Activated CD4-positive, alpha-beta T cell treated with anti-CD3 and anti-CD28 coated beads for 1 hour (primary cell): ENCODE results near the gene EBP.
A peak's percentile ranks its signal among the peaks of the same experiment; 100 is the strongest.
"Not testable (repeated sequence)": the region's sequence is repeated elsewhere in the genome, so short reads cannot be mapped to it uniquely, and the experiment has no call there.

Source experiments
- DNase-seq: peaks from one replicate; pipeline ENCODE4 v3.0.0-alpha.2; 2020

EBP gene

GRCh38 chrX:48496660-48497059 is 24.9 kb upstream of the EBP start:
- DNase-seq, result no peak

- DNase-seq, result no peak
Observed at GRCh38 chrX:48497871-48498270, 23.7 kb upstream of the EBP start.

DNA sequence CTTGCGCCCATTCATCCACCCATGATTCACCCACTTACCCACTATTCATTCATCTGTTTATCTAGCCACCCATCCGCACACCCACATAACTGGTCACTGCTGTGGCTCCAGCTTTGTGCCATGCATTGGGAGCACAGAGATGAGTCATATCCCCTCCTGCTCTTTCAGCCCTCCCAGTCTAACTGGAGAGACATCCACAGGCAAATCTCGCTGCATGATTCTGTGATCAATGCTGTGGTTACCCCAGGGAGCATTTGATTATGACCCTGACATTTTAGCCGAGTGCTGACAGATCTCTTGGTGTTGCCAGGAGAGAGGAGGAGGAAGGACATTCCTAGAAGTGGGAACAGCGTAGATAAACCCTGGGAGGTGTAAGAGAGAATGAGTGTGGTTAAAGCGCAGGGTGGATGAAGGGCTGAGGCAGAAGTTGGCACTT is 23.2 kb upstream of the EBP start:
- DNase-seq, result no peak

- no peak for DNase-seq
Observed at GRCh38 chrX:48504261-48504660, 17.3 kb upstream of the EBP start.

- DNase-seq, result no peak
Observed at GRCh38 chrX:48505481-48505880, 16.1 kb upstream of the EBP start.

GRCh38 chrX:48507246-48507645 is 14.4 kb upstream of the EBP start:
- DNase-seq, result no peak

DNA sequence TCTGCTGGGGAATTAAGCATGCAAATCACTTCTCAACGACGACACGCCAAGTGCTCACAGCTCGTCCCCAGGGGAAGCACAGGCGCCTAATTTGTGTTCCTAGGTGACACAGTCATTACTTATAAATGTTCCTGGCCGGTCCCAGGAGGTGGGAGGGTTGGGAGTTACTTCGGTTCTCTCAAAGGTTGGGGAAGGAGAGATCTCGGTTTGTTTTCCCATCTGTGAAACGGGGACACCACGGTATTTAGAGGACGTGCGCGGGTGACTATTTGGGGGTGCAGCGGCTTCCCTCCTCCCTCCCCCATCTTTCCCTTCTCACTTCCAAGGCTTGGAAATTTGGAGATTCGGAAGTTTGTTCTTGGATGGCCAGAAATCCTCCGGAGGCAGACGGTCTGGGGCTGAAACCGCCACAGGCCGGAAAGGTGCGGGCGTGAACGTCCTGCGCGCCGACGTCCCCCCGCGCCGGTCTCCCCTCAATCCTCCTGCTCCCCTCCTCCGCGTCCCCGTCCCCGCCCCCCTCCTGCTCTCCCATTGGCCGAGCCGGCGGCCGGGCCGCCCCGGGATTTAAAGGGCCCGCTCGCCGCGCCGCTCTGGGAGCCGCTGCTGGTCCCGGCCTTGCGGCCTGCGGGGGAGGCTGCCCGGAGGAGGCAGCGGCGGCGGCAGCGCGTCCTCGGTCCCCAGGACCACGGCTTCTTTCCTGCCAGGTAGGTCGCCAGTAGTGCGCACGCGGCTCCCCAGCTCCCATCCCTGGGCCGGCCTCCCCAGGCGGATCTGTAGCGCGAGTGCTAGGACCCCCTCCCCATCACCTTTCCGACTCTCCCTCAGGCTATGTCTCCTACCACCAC is 13.0 kb upstream of the EBP start, which contains the start of gene PORCN:
Gene PORCN (plus strand): TSS at position 593 of the 845 bp plus-strand sequence. CDS start 829 bp downstream, outside the sequence.
- peak; percentile 60 for DNase-seq

DNA sequence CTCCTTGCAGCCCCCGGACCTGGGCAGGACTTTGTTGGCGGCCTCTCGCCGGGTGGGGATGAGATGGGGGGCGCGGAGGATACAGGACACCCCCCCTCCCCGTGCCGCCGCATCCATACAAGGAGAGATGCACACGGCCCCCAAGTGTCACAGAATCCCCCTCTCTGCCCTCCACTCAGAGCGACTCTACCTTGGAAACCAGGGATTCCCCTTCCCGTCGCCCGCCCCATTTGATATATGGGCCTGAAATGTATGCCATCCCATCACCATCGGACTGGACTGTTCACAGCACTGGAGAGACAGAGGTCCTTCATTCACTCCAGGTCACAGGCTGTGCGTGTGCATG is 12.4 kb upstream of the EBP start:
- DNase-seq, result no peak

GRCh38 chrX:48509619-48510018 is 12.0 kb upstream of the EBP start:
- no peak for DNase-seq

- no peak for DNase-seq
Observed at GRCh38 chrX:48511560-48511959, 10.0 kb upstream of the EBP start.

DNA sequence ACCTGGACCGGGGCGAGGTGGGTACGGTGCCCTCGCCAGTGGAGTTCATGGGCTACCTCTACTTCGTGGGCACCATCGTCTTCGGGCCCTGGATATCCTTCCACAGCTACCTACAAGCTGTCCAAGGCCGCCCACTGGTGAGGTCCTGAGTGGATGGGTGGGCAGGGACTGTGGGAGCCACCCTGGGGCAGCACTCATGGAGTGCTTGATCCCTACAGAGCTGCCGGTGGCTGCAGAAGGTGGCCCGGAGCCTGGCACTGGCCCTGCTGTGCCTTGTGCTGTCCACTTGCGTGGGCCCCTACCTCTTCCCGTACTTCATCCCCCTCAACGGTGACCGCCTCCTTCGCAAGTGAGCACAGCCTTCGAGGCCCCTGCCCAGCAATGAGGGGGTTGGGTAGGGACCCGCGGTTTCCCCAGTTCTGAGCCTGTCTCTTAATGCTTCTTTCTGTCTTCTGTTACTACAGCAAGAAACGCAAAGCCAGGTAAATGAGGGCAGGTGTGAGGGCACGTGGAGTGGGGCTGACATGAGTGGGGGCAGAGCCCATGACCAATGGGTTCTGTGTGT is 9.2 kb upstream of the EBP start:
- no peak for DNase-seq

DNA sequence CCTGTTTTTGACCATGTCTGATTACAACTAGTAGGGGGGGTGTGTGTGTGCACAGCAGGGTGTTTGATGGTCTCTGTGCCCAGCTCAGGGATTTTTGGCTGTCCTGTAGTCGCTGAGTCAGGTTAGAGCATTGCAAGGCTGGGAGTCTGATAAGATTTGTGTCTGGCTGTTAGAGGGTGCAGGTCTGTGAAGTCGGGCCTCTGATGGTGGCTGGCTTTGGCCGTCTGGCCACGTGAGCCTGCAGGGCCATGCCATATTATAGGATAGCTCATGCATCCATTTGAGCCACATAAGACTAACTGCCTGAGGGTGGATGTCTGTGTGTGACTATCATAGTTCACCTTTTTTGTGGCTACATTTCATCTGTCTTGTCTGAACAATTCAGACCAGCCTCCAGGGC is 7.9 kb upstream of the EBP start:
- no peak for DNase-seq

DNA sequence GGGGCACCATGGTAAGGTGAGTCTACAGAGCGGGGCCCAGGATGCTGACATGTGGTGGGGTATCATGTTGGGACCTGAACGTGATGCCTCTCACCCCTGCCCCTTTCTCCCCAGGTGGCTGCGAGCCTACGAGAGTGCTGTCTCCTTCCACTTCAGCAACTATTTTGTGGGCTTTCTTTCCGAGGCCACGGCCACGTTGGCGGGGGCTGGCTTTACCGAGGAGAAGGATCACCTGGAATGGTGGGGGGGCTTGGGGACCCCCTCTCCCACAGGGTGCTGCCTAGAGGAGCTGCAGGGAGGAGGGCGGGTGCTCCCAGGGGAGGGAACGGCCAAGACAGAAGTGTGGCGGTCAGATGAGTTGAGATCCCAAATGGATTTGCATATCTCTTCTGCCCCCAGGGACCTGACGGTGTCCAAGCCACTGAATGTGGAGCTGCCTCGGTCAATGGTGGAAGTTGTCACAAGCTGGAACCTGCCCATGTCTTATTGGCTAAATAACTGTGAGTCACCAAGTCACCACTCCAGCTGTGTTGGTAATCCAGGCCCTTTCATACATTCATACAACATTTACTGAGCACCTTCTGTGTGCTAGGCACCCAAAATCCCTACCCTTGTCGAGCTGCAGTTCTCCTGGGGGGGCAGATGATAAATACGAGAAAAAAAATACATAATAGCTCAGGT is 7.3 kb upstream of the EBP start:
- no peak for DNase-seq

DNA sequence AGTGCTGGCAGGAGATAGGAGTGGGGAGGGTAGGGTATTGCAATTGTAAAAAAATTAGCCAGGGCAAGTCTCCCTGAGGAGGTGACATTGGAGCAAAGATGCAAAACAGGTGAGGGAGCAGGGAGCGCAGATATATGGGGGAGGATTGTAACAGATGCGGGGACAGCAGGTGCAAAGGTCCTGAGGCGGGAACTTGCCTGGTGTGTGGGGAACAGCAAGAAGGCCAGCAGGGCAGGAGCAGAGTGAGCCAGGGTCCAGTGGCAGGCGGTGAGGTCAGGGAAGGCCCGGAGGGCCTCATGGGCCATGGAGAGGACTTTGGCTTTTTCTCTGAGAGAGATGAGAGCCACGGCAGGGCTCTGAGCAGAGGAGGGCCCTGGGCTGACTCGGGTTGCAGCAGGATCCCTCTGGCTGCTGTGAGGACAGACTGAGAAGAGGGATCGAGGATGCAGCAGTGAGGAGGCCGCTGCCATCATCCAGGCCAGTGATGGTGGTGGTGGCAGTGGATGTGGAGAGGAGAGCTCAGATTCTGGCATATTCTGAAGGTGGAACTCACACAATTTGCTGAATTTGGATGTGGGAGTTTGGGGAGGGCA is 6.6 kb upstream of the EBP start:
- DNase-seq, result no peak

GRCh38 chrX:48515842-48516241 is 5.8 kb upstream of the EBP start:
- DNase-seq, result no peak

DNA sequence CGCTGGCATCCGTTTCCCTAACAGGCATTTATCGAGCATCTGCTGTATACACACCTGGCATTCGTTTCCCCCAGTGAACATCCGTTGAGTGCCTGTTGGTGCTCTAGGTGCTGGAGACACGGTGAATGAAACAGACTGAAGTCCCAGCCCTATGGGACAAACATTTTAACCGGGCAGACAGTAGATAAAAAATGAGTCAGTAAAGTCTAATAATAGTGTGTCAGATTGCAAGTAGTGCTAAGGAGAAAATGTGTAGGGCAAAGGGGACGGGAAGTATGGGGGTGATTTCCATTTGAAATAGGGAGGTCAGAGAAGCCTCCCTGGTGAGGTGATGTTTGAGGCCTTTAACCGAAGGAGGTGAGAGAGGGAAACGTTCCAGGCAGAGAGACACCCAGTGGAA is 5.3 kb upstream of the EBP start:
- no peak for DNase-seq

DNA sequence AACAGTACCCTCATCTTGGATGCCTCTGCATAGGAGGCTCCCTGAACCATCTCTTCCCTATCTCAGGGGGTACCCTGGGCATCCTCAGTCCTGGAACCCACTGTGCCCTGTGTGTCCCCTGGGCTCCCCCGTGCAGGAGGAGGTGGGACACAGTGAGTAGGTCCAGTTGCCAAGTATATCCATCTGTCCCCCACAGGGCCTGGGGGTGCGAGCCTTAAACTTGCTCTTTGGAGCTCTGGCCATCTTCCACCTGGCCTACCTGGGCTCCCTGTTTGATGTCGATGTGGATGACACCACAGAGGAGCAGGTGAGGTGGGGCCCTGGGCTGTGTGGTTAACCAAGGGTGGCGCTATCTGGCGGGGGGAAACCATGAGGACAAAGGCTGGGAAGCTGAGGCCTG is 4.6 kb upstream of the EBP start:
- DNase-seq, result no peak

GRCh38 chrX:48519481-48519880 is 2.1 kb upstream of the EBP start:
- not testable (repeated sequence) for DNase-seq

DNA sequence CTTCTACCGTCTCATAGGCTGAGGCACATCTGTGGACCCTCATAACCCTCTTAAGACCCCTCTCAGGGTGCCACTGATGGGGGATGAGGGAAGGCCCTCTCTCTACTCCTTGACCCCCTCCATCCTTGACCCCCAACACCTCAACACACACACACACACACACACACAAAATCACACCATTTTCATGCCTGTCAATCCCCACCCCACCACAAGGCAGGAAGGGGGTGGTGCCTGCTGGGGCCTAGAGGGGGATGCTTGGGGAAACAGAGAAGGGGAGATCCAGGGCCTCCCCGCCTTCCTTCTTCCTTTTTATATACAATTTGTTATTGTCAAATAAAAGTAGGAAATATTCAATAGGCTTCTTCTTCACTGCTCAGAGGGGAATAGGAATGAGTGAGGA is 1.2 kb upstream of the EBP start:
- DNase-seq, result no peak

- DNase-seq, result no peak
Observed at GRCh38 chrX:48520976-48521352, 644 bp upstream of the EBP start.

GRCh38 chrX:48522291-48522690 is 683 bp downstream of the EBP start:
- no peak for DNase-seq

DNA sequence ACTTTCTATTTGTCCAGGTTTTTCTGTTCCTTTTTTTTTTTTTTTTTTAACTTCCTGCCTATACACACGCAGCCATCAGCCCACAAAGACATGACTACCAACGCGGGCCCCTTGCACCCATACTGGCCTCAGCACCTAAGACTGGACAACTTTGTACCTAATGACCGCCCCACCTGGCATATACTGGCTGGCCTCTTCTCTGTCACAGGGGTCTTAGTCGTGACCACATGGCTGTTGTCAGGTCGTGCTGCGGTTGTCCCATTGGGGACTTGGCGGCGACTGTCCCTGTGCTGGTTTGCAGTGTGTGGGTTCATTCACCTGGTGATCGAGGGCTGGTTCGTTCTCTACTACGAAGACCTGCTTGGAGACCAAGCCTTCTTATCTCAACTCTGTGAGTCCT is 2.1 kb downstream of the EBP start:
- no peak for DNase-seq

GRCh38 chrX:48525853-48526252 is 4.2 kb downstream of the EBP start:
- DNase-seq, result not testable (repeated sequence)

DNA sequence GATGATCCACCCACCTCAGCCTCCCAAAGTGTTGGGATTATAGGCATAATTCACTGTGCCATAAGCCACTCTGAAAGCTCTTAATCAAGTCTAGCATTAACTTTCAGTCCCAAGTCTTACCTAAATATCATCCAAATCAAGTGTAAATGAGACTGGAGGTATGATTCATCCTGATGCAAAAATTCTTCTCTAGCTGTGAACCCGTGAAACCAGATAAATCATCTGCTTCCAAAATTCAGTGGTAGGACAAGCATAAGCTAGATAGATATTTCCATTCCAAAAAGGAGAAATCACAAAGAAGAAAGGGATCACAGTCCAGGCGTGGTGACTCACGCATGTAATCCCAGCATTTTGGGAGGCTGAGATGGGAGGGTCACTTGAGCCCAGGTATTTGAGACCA is 9.1 kb downstream of the EBP start:
- DNase-seq, result no peak
